ENCODE results near the gene SETD1B.

SETD1B gene

DNA sequence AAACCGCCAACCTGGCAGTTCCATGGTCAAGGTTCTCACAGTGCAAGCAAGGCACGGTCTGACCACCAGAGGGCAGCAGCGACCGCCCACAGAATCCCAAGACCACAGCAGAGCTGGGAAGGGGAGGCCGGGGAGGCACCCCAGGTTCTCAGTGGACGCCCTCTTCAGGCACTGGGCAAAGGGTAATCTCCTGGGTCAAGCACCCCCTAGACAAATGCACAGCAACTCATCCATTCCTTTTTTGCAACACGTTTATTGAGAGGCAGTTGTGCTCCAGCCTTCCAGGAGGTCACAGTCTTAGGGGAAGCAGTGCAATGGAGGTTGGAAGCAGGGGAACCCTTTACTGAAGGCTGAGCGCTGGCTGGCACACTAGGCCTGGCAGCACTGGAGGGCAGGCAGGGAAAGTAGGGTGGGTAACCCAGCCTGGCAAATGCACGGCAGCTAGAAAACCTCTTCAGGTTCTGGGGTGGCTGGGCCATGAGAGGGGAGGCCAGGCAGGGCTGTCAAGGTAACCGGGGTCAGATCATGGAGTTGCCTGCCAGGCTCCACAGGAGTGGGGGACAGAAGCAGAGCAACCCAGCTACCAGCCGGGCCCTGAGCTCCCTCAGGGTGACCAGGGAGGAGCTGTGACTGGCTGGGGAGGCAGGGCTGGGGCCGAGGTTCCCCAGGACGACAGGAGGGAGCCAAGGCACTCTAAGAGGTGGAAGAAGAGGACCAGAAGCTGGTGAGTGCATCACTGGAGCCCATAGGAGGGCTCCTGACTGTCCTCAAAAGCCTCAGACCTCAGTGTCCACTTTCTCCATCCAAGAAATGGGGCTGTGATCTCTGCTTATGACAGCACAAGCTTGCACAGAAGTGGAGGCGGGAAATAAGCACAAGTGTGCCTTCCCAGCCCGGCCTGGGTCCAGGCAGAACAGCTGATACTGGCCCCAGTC is 8.5 kb upstream of the SETD1B start:
- peak; percentile 77 for DNase-seq (ENCODE audit: low read depth)

DNA sequence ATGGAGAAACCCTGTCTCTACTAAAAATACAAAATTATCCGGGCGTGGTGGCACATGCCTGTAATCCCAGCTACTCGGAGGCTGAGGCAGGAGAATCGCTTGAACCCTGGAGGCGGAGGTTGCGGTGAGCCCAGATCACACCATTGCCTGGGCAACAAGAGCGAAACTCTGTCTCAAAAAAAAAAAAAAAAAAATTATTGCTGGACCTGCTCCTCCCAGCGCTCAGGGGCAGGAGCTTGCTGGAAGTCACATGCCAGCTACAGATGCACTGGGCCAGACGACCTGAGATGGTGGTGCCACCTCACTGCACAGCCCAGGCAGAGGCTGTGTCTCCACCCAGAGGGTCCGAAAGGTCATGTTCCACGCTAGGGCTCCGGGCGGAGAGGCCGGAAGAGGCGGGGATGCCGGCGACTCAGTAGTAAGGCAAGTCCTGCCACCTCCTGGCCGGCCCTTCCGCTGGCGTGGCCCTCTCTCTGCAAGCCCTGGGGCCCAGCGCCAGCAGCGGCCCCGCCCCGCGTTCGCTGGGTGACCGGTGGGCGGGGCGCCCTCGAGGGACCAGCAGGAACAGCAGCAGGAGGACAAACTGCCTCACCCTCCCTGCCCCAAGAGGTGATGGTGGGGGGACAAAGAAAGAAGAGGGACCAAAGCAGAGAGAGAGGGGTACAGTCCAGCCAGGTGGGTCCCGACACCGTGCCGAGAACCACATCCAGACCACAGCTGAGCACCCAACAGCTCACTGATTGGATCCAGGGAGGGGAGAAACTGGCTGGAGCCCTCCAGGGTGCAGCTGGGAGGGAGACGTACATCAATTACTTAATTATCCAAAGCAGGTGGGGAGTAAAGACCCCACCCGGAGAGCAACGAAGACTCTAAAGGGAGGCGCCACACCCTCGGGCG is 6.7 kb upstream of the SETD1B start:
- no peak for DNase-seq (ENCODE audit: low read depth)

DNA sequence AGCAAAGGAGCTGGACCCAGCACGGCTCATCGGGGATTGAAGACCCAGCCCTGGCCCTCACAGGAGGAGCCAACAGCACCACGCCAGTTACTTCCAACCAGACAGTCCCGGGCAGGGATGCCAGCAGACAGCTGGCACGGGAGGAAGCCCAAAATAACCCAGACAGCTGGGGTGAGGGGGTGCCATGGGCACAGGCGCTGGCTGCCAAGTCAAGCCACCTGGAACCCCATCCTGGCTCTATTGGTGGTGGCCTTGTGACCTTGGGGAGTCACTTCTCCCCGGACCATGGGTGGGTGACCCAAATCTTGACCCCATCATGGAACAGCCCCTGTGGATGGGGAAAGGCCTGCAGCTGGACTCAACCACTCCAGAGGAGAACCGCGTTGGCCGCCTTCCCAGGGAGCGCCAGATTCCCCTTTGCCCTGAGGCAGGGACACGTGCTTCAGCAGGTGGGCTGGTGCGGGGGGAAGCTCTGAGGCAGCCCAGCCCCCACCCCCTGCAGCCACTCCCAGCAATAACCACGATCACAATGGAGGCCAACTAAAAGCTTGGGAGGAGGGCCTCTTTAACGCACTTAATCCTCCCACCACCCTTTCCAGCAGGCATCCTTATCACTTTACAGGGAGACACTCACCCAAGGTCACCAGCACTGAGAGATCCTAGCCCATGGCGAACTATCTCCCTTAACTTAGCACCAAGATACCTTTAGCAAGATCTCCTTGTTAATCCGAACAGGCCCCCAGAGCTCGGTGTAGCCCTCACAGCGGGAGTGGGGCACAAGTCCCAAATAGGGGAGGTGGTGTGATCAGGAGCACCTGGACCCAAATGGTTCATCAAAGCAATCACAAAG is 5.6 kb upstream of the SETD1B start:
- DNase-seq (ENCODE audit: low read depth), result no peak

DNA sequence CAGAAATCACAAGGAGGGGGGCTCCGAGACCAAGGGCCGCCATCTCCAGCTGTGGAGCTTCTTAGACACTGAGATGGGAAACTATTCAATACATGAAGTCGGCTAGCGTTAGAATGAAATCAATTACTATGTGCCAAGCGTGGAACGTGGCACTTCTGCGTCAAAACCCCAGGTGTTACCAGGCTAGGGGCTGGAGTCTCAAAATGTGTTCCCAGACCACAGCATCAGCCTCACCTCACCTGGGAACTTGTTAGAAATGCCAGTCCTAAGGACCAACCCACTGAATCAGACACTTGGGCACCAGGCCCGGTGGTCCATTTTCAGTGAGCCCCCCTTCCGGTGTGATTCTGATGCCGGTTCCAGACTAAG is 5.0 kb upstream of the SETD1B start:
- no peak for DNase-seq (ENCODE audit: low read depth)

DNA sequence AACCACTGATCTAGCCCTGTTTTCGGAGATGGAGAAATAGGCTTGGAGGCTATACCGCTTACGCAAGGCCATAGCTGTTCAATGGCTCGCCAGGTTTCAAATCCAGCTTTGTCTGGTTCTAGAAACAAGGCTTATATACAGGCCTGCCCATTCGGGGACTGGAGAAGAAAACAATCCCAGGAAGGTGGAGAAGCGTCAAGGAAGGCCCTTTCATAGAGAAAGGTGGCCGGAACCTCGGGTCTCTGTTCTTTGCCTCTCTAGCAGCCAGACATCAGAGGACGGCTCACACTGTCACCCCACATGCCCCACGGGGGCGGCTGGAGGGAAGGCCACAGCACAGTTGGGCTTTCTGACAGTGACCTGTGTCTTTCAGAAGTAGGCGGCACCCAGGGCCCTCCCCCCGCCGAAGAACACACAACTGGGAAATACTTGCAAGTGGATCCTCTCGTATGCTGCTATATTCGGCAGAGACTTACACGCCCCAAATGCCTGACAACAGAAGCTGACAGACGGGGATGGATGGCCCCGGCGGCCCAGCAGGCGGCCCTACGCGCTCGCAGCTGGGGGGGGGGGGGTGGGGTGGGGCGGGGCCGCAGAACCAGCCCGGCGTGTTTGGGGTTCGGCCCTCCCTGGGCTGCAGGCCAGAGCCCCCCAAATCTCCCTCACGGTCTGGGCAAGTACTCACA is 4.5 kb upstream of the SETD1B start:
- DNase-seq (ENCODE audit: low read depth), result no peak

DNA sequence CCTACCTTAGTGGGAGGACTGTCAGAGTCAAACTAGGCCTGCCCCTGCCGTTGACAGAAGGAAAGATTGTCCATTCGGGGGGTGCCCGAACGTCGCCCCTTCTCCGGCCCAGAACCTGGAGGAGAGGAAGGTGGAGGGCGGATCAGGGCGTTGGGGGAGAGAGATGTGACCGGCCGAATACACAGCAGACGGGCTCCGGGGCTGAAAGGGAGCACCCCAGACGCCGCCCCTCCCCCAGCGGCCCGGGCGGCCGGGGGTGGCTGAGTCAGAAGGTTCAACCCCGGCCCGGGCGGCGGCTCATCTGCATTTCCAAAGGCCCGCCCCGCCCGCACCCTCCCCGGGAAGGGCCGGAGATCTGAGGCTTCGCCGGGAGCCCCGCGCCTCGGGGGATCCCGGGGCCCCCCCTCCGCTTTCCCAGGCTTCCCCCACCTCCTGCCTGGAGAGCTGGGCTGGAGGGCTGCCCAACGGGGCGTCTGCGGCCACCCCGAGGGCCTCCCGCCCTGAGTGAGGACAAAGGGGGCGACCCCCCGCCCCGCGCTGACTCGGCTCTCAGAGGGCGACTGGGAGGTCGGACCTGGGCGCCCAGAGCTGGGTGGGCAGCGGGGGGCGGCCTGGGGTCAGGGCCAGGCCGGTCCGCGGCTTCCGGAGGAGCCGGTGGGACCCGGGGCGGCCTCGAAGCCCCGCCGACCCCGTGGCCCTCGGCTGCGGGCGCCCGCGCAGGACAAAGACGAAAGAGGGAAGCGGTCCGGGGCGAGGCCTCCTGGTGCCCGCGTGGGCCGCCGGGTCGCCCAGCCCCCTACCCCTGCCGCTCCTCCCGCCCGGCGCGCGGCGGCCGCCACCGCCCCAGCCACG is 3.7 kb upstream of the SETD1B start:
- DNase-seq (ENCODE audit: low read depth), result peak; percentile 84

DNA sequence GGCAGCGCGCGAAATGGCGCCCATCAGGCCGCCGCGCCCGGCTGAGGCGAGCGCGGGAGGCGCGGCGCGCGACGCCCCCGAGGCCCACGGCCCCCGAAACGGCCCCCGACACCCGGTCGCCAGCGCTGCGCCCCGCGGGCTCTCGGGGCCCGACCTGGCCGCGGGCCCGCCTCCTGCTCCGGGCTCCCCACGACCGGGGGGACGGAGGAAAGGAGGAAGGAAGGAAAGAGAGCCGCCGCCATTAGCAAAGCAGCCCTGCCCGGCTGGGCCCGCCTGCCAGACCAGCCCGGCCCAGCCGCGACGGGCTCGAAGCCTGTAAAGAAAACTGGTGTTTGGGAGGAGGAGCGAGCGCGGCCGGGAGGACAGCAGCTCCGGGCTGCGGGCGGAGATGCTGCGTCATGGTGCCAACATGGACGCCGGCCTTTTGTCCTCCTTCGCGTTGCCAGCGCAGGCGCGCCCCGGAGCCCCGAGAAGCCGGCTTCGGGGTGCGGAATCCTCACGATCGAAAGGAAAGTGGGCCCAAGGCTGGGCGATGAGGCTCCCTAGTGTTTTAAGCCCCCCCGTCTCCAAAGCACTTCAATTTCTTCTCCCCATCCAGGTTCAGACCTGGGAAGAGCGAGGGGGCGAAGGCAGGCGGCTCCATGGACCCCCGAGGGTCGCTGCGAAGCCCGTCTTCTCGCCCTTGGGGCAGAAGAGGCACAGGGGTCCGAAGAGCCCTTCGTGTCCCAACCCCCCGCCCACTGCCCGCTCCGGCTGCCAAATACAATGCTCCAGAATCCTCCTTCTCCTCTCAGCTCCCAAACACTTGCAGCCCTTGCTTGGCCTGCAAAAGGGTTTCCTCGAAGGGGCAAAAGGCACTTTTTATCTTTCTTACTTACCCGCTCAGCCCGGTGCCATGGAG is 2.9 kb upstream of the SETD1B start:
- peak; percentile 64 for DNase-seq (ENCODE audit: low read depth)

DNA sequence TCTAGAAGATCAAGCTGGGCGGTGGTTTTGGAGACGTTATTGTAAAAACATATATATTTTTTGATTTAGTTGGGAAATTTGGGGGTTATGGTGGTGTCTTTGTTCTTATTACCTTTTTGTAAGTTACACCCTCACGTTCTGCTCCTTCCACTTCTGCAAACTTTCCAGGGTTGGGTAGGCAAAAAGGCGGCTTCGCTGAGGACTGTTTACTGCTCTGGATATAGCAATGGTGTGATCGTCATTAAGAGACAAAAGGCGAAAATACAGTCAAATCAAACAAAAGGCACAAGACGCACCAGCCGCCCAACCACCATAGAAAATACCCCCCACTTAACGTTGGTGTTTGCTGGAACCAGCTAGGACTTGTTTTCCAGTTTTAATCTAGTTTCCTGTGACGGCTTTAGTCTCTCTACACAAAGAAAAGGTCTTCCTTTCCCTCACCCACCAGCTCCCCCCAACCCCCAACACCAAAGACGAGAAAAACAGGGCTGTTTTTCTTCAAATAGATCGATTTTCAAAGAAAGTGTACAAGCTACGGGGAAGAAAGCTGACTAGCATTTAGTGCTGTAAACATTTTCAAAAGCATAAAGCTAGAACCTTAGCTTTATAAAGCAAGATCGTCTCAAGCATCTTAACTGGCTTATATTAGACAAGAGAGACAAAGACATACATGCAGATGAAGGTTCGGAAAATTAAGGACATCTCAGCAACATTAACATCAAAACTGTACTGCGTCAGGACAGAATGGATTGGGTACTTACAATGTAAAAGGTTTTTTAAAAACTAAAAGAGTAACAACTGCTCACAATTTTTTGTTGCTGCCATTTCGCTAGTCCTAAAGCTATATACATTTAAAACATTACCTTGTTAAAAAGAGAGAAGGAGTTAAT is 2.0 kb upstream of the SETD1B start:
- no peak for DNase-seq (ENCODE audit: low read depth)

DNA sequence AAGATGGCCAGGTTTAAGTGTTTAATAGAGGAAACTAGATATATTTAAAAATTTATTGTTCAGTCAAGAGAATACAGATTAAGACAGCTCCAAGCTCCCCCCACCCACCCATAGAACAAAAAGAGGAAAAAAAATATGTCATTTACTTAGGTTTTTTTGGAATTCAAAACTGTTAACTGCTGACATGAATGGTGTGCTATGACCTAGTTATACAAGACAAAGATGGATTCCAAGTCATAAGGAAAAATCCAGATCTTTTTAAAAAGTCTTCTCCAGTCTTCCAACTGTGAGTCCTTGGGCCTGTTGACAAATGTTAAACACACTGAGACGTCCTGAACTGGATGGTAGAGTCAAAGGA is 1.3 kb upstream of the SETD1B start:
- DNase-seq (ENCODE audit: low read depth), result no peak

DNA sequence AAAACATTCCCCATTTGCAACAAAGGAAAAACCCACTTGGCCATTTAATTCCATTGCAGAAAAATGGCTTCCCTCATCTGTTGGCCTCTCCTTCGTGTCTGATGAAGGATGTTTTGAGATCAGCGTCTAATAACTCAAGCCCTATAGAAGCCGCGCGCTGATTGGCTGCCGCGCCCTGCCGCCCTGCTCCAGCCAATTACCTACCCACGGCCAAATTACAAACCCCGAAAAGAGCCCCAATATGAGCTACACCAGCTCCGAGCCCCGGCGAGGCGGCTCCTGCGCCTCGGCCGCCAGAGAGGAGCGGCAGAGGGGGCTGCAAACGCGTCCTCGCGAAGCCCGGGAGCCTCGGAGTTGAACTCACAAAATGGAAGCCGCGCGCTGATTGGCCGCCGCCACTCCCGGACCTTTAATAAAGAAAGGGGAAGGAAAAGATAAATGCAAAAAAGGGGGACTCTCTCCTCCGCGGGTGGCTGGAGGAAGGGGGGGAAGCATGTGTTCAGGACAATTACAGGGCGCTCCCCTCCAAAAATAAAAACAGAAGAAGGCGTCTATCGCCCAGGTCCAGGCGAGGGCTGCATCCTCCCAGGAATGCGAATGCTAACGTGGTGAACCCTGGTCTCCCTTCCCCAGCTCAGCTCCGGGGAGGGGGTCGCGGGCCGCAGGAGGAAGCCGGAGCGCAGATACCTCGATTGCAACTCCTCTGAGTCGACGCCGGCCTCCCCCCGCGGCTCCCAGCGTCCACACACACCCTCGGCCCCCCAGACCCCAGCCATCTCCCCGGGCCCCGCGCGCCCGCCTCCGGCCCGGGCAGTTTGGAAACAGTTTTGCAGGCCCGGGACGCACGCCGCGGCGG is 738 bp upstream of the SETD1B start:
- peak; percentile 83 for DNase-seq (ENCODE audit: low read depth)

DNA sequence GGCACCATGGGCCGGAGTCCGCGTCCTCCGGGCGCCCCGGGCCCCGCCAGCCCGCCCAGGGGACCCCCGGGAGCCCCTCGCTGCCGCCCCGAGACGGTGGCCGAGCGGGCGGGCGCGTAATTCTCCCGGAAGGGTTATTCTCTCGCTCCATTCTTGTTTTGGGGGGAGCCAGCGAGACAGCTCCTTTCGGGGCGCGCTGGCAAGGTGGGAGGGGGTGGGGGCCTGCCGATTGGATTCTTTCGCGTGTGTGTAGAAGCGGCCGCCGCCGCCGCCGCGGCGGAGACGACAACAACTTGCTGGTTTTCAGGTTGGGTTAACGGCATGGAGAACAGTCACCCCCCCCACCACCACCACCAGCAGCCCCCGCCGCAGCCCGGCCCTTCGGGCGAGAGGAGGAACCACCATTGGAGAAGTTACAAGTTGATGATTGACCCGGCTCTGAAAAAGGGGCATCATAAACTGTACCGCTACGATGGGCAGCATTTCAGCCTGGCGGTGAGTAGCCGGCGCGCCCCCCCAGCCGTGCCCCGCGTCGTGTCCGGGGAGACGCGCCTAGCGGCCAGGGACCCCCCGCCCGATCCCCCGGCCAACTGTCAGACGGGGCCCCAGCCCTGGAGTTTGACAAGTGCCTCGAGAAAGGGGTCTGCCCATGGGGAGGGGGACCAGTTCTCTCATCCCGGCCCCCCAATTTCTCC is 755 bp downstream of the SETD1B start:
- no peak for DNase-seq (ENCODE audit: low read depth)

DNA sequence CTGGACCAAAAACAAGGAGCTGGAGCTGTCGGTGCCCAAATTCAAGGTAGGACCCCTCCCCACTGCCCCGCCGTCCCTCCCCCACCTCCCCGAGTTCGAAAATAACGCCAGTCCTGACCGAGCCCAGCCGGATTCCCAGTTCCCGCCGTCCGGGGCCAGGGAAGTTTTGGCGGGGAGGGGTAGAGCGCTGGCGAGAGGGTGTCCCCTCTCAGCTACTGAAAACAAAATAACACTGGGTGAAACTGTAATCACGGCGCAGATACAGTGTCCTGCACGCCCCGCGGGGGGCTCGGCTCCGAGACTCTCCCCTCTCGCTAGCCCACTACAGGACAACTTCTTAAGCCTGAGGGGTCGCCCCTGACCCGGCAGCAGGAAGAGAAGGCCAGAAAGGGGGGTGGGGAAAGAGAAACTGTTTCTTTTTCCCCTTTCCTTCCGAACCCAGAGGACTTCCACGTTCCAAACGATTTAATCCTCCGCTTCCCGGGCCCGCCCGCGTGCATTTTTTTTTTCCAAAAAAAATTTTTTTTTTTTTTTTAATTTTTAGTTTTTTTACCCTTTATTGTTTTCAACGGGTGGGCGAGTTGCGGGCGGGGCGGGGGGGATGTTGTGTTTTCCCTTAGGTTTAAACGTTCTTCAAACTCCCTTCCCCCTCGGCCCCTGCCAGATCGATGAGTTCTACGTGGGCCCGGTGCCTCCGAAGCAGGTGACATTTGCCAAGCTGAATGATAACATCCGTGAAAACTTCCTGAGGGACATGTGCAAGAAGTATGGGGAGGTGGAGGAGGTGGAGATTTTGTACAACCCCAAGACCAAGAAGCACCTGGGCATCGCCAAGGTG is 1.6 kb downstream of the SETD1B start:
- DNase-seq (ENCODE audit: low read depth), result no peak

DNA sequence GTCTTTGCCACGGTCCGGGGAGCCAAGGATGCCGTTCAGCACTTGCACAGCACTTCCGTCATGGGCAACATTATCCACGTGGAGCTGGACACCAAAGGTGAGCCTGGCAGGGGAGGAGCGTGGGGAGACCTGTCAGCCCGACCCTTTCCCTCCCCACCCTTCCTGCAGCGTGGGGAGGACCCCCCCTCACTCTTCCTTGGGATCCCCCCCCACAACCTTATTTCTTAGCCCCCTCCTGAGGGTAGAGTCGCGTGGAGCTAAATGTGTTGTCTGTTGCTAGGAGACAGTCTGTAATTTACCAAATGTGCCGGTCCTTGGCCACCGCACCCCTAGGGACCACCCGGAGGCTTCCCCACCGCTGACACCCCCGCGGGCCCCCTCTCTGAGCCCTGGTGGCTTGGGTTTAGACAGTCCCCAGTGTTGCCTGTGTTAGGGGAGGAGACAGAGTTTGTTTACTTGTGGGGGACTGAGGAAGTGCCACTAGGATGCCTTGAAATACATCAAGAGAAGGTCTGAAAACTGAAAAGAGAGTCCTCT is 2.3 kb downstream of the SETD1B start:
- DNase-seq (ENCODE audit: low read depth), result no peak

DNA sequence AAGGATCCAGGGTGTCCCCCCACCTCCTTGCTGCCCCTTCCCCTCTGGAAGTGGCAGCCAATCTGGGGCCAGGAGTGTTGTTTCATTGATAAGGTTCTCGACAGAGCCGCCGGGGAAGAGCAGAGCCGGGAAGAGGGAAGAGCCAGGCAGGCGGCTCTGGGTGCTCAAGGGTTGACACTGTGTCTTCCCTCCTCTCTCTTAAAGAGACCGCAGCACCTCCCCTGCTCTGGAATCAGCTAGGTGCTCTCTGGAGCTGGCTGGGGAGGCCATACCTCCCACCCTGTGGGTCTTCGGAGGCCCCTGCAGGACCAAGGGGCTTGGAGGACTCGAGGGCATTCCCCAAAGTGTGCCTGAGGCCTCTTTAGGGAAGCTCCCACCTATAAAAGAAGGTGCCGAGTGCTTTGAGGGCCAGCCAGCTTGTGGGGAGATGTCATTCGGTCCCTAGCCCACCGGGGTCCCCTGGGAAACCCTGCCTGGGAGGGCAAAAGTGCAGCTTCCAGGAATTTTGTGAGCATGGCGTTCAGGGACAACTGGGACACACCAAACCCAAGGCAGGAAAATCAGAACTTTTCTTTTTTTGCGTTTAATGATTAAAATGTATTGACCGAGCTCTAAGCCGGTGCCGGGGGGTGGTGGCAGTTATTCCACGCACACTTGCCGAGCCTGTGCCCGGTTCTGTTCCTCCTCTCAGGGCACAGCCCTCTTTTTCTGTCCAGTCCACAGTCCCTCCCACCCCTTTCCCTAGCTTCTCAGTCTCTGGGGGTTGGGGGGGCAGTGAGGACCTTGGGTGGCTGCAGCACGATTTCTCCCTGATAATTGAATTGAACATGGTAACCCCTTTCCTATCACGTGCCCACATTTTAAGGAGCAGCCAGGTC is 3.0 kb downstream of the SETD1B start:
- no peak for DNase-seq (ENCODE audit: low read depth)
